SK-N-MC (cell line): ENCODE data around the gene DCP1A.

Experiments
- EZH2 ChIP-seq: fragments of 200-600 bp; sonication (generic); IDR thresholded peaks from one replicate; pipeline ENCODE4 v1.6.1; 2017; ENCODE audit warnings: antibody characterized with exemption
- POLR2AphosphoS5 ChIP-seq: IDR thresholded peaks from 2 replicates; pipeline ENCODE4 v1.6.1; 2012; ENCODE audit warnings: mild to moderate bottlenecking, low read depth, low read length, borderline replicate concordance

DNA sequence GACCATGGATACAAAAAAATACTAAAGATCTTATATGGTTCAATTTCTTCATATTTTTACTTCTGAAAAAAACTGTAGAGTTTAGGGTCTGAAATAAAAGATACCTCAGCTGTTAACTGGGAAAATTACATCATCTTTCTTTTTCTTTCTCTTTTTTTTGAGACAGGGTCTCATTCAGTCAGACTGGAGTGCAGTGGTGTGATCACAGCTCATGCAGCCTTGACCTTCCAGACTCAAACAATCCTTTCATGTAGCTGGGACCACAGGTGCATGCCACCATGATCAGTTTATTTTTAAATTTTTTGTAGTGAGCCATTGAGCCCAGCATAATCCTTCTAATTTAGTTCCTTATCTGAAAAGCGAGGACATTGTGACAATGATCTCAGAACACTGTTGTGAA lies 51.9 kb downstream of the DCP1A start:
- no peak for TF ChIP-seq EZH2
- TF ChIP-seq POLR2AphosphoS5, result no peak
